Fibroblast of lung (primary cell): ENCODE data around the gene SMPDL3B.

Source experiments
- CTCF ChIP-seq, 2 donors: IDR thresholded peaks in 1 of 2; conservative IDR thresholded peaks in 1 of 2; 1 replicate in 1 of 2; 2 replicates in 1 of 2; pipeline ENCODE4 v1.5.1; 2011 to 2012; ENCODE audit warnings: low read length in 2 of 2, control low read depth in 1 of 2, inconsistent platforms in 1 of 2, low read depth in 1 of 2, mild to moderate bottlenecking in 1 of 2
- EZH2 ChIP-seq: IDR thresholded peaks from 2 replicates; pipeline ENCODE4 v1.5.1; 2012; ENCODE audit warnings: low read length, control low read depth, mild to moderate bottlenecking; ENCODE audit errors: missing control alignments

GRCh38 chr1:28002600-28002999 lies 67.8 kb downstream of the SMPDL3B start:
- no peak for TF ChIP-seq CTCF (conservative IDR thresholded peaks at IDR 0.05 in 1 of 2, IDR thresholded peaks at IDR 0.05 in 1 of 2; ENCODE audit: low read depth in 1 of 2, low read length in 2 of 2)
- TF ChIP-seq EZH2 = no peak
